ENCODE results near the gene LSAMP. TPM values are rescaled to one million over a fixed set of nuclear protein-coding genes. Genes with fewer than 3 reads are reported as not detected.

LSAMP gene
- total RNA-seq, 2 donors from 2014 or later, result 1.9 to 5.4 TPM

GRCh38 chr3:116030131-116030850, 415.0 kb downstream of the LSAMP start:
- no peak overlapping the region for H3K4me3 ChIP-seq
- DNase-seq (ENCODE audit: low spot score) (no peak), ATAC-seq (ENCODE audit: insufficient number of reproducible peaks, low FRiP score, low read depth) (no peak)
- H3K9me3 ChIP-seq, result no peaks in the 10 kb centered on the region
- no peaks in the 10 kb centered on the region for H3K4me1 ChIP-seq (ENCODE audit: control insufficient read depth in 1 of 2, low read depth in 2 of 2)
- no peaks in the 10 kb centered on the region for H3K27me3 ChIP-seq (replicated peaks; ENCODE audit: insufficient read depth)
- TF ChIP-seq CTCF (IDR thresholded peaks at IDR 0.05), result no peak
- H3K27ac ChIP-seq, result no peak overlapping the region
- no peaks in the 10 kb centered on the region for H3K36me3 ChIP-seq

GRCh38 chr3:116029266-116029665, 416.0 kb downstream of the LSAMP start:
- no peak for TF ChIP-seq CTCF (IDR thresholded peaks at IDR 0.05)
- ATAC-seq (ENCODE audit: insufficient number of reproducible peaks, low FRiP score, low read depth) (no peak), DNase-seq (ENCODE audit: low spot score) (no peak)
- Histone ChIP-seq H3K27ac (no peak overlapping the region), H3K4me3 (no peak overlapping the region), H3K36me3 (no peaks in the 10 kb centered on the region), H3K27me3 (replicated peaks; ENCODE audit: insufficient read depth) (no peaks in the 10 kb centered on the region), H3K4me1 (ENCODE audit: control insufficient read depth in 1 of 2, low read depth in 2 of 2) (no peaks in the 10 kb centered on the region), H3K9me3 (no peaks in the 10 kb centered on the region)

- H3K27ac ChIP-seq, result no peak overlapping the region
- TF ChIP-seq CTCF (IDR thresholded peaks at IDR 0.05), result no peak
- H3K4me3 ChIP-seq, result no peak overlapping the region
- no peaks in the 10 kb centered on the region for H3K27me3 ChIP-seq (replicated peaks; ENCODE audit: insufficient read depth)
- ATAC-seq (ENCODE audit: insufficient number of reproducible peaks, low FRiP score, low read depth) (no peak), DNase-seq (ENCODE audit: low spot score) (no peak)
- no peaks in the 10 kb centered on the region for H3K4me1 ChIP-seq (ENCODE audit: control insufficient read depth in 1 of 2, low read depth in 2 of 2)
- no peaks in the 10 kb centered on the region for H3K36me3 ChIP-seq
- no peaks in the 10 kb centered on the region for H3K9me3 ChIP-seq
Measured at GRCh38 chr3:116028157-116028556, 417.1 kb downstream of the LSAMP start.

- no peak overlapping the region for H3K4me3 ChIP-seq
- no peaks in the 10 kb centered on the region for H3K36me3 ChIP-seq
- H3K9me3 ChIP-seq, result no peaks in the 10 kb centered on the region
- DNase-seq (ENCODE audit: low spot score), result no peak
- no peak for ATAC-seq (ENCODE audit: insufficient number of reproducible peaks, low FRiP score, low read depth)
- no peak overlapping the region for H3K27ac ChIP-seq
- H3K27me3 ChIP-seq (replicated peaks; ENCODE audit: insufficient read depth), result no peaks in the 10 kb centered on the region
- H3K4me1 ChIP-seq (ENCODE audit: control insufficient read depth in 1 of 2, low read depth in 2 of 2), result no peaks in the 10 kb centered on the region
- no peak for TF ChIP-seq CTCF (IDR thresholded peaks at IDR 0.05)
Measured at GRCh38 chr3:116020989-116021388, 424.3 kb downstream of the LSAMP start.

- no peaks in the 10 kb centered on the region for H3K27me3 ChIP-seq (replicated peaks; ENCODE audit: insufficient read depth)
- no peaks in the 10 kb centered on the region for H3K36me3 ChIP-seq
- DNase-seq (ENCODE audit: low spot score), result no peak
- no peaks in the 10 kb centered on the region for H3K4me1 ChIP-seq (ENCODE audit: control insufficient read depth in 1 of 2, low read depth in 2 of 2)
- no peaks in the 10 kb centered on the region for H3K9me3 ChIP-seq
- TF ChIP-seq CTCF (IDR thresholded peaks at IDR 0.05), result no peak
- ATAC-seq (ENCODE audit: insufficient number of reproducible peaks, low FRiP score, low read depth), result no peak
- H3K27ac ChIP-seq, result no peak overlapping the region
- H3K4me3 ChIP-seq, result no peak overlapping the region
Measured at GRCh38 chr3:116020495-116020894, 424.8 kb downstream of the LSAMP start.
